ENCODE data around the gene SULT1C2. TPM values are rescaled to one million over a fixed set of nuclear protein-coding genes. Genes with fewer than 3 reads are reported as not detected.
"Not testable (repeated sequence)": the region's sequence is repeated elsewhere in the genome, so short reads cannot be mapped to it uniquely, and the experiment has no call there.

Gene SULT1C2
- total RNA-seq, 1 donor from 2014 or later: 13.1 TPM

- no peak for DNase-seq (ENCODE audit: low read depth)
Measured at GRCh38 chr2:108349571-108349928, 60.9 kb downstream of the SULT1C2 start.

DNA sequence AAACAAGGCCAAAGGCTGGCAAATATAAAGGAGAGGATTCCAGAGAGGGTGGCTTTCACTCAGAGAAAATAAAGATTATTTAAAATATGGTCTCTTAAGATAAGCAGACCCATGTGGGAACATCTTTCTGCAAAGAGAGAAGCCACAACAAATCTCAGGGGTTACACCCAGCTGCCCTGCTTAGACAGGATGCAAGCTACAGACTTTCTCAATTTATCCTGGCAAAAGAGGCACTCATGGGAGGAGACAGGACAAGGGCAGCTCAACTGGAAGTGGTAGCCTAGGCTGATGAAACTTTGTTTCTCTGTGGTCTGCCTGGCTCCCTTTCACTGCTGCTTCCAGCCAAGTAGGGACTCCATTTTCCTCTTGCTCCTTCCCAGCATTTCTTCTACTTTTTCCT is 63.2 kb downstream of the SULT1C2 start:
- DNase-seq (ENCODE audit: low read depth): no peak

DNA sequence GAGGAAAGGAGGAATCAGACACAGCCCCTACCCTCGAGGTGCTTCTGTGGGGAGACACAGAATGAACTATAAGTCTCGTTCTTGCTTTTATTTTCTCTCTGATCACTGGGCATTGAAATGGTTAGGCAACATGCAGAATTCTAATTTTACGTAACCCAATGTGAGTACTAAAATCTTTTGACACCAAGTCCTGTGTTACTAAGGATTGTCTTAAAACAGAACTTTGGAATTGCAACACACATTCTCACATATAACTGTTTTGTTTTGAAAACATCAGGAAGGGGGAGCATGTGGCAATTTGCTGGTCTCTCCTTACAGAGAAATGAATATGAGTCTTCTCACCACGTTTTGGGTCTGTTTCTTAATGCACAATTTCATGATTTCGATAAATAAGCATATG is 65.4 kb downstream of the SULT1C2 start:
- peak; percentile 24 for DNase-seq (ENCODE audit: low read depth)

GRCh38 chr2:108355906-108356734 is 67.4 kb downstream of the SULT1C2 start:
- DNase-seq (ENCODE audit: low read depth): no peak

- DNase-seq (ENCODE audit: low read depth): not testable (repeated sequence)
Measured at GRCh38 chr2:108359336-108359735, 70.6 kb downstream of the SULT1C2 start.

Other genes with a start within 250 kb of the SULT1C2 start
- not detected in 2 replicates for gene SULT1C3, start 48.9 kb upstream of the SULT1C2 start, total RNA-seq
- gene SULT1C4, start 89.1 kb downstream of the SULT1C2 start, total RNA-seq: 37.2 and 47.7 TPM in 2 replicates
- gene GCC2, start 160.3 kb downstream of the SULT1C2 start, total RNA-seq: 28.7 and 102 TPM in 2 replicates
- gene LIMS1, start 245.6 kb downstream of the SULT1C2 start, total RNA-seq: 186 and 200 TPM in 2 replicates

Measured in renal cortical epithelial cell (primary cell).